CD14-positive monocyte (primary cell): ENCODE data around the gene SPON2. TPM values are rescaled to one million over a fixed set of nuclear protein-coding genes. Genes with fewer than 3 reads are reported as not detected.

ENCODE experiments used
- DNase-seq, 3 donors: peaks; one replicate each; pipeline ENCODE4 v3.0.0-alpha.2; 2011 to 2022
- H2AFZ ChIP-seq: 2 replicates; pipeline ENCODE4 v1.6.0; 2012; ENCODE audit warnings: mild to moderate bottlenecking, low read depth, low read length, inconsistent platforms; ENCODE audit not compliant: insufficient read depth, poor library complexity, severe bottlenecking
- H3K27ac ChIP-seq, 2 donors: 1 replicate in 1 of 2; 2 replicates in 1 of 2; pipeline ENCODE4 v1.5.1; 2012 to 2013; ENCODE audit warnings: low read length in 2 of 2, control low read depth in 1 of 2, inconsistent platforms in 1 of 2, low read depth in 1 of 2, mild to moderate bottlenecking in 1 of 2
- H3K27me3 ChIP-seq, 2 donors: one replicate each; pipeline versions ENCODE4 v1.6.0 to v1.6.1; 2011 to 2013; ENCODE audit warnings: low read length in 2 of 2; ENCODE audit not compliant: control insufficient read depth in 2 of 2, insufficient read depth in 2 of 2
- H3K36me3 ChIP-seq, 2 donors: replicated peaks in 1 of 2; 1 replicate in 1 of 2; 2 replicates in 1 of 2; pipeline versions ENCODE4 v1.5.1 to v1.6.1; 2012 to 2013; ENCODE audit warnings: low read length in 2 of 2, control low read depth in 1 of 2, inconsistent platforms in 1 of 2, mild to moderate bottlenecking in 1 of 2; ENCODE audit not compliant: insufficient read depth in 2 of 2, control insufficient read depth in 1 of 2
- H3K4me1 ChIP-seq, 2 donors: 1 replicate in 1 of 2; 2 replicates in 1 of 2; pipeline versions ENCODE4 v1.5.1 to v1.6.1; 2012 to 2013; ENCODE audit warnings: low read length in 2 of 2, control low read depth in 1 of 2, inconsistent platforms in 1 of 2, mild to moderate bottlenecking in 1 of 2, moderate library complexity in 1 of 2; ENCODE audit not compliant: insufficient read depth in 2 of 2, control insufficient read depth in 1 of 2
- H3K4me2 ChIP-seq: replicated peaks from 2 replicates; pipeline ENCODE3; 2012; ENCODE audit warnings: low read length, moderate library complexity, mild to moderate bottlenecking; ENCODE audit not compliant: poor library complexity, severe bottlenecking; ENCODE audit errors: extremely low read depth
- H3K4me3 ChIP-seq, 3 experiments: fragments of 200-600 bp in 1 of 3; sonication (generic) in 1 of 3; replicated peaks in 1 of 3; 1 replicate in 2 of 3; 2 replicates in 1 of 3; pipeline ENCODE4 v1.5.1; 2011 to 2013; ENCODE audit warnings: low read length in 3 of 3, mild to moderate bottlenecking in 3 of 3, control low read depth in 2 of 3, low read depth in 2 of 3, inconsistent platforms in 1 of 3, moderate library complexity in 1 of 3
- H3K79me2 ChIP-seq: 2 replicates; pipeline ENCODE4 v1.6.0; 2012; ENCODE audit warnings: mild to moderate bottlenecking, control low read depth, inconsistent platforms, low read length, moderate library complexity; ENCODE audit not compliant: insufficient read depth
- H3K9ac ChIP-seq: 2 replicates; pipeline ENCODE4 v1.6.0; 2017; ENCODE audit warnings: low read length, mild to moderate bottlenecking; ENCODE audit not compliant: insufficient read depth, poor library complexity, severe bottlenecking
- H3K9me3 ChIP-seq, 2 donors: replicated peaks in 1 of 2; 1 replicate in 1 of 2; 2 replicates in 1 of 2; pipeline versions ENCODE4 v1.5.1 to v1.6.1; 2012 to 2013; ENCODE audit warnings: low read length in 2 of 2, control low read depth in 1 of 2; ENCODE audit not compliant: control insufficient read depth in 1 of 2, insufficient read depth in 1 of 2
- H4K20me1 ChIP-seq: 2 replicates; pipeline ENCODE4 v1.6.0; 2012; ENCODE audit warnings: mild to moderate bottlenecking, low read length, control low read depth, moderate library complexity; ENCODE audit not compliant: insufficient read depth
- H3K27ac Mint-ChIP-seq, 7 donors: one replicate each; pipeline ENCODE4 v1.8.0; 2020; ENCODE audit warnings: mild to moderate bottlenecking in 7 of 7, mixed read lengths in 7 of 7, moderate library complexity in 6 of 7, inconsistent platforms in 2 of 7
- H3K27me3 Mint-ChIP-seq, 3 donors: one replicate each; pipeline ENCODE4 v1.8.0; 2021 to 2022; ENCODE audit warnings: low read depth in 3 of 3, mild to moderate bottlenecking in 3 of 3, mixed read lengths in 3 of 3, moderate library complexity in 3 of 3, inconsistent platforms in 1 of 3
- H3K36me3 Mint-ChIP-seq, 2 donors: one replicate each; pipeline ENCODE4 v1.8.0; 2020; ENCODE audit warnings: mixed read lengths in 2 of 2, inconsistent platforms in 1 of 2, mild to moderate bottlenecking in 1 of 2
- H3K4me1 Mint-ChIP-seq: one replicate; pipeline ENCODE4 v1.8.0; 2020; ENCODE audit warnings: mild to moderate bottlenecking, mixed read lengths
- H3K4me3 Mint-ChIP-seq, 2 donors: one replicate each; pipeline ENCODE4 v1.8.0; 2020; ENCODE audit warnings: mild to moderate bottlenecking in 2 of 2, mixed read lengths in 2 of 2, moderate library complexity in 1 of 2
- H3K9me3 Mint-ChIP-seq, 7 donors: one replicate each; pipeline ENCODE4 v1.8.0; 2020 to 2022; ENCODE audit warnings: mixed read lengths in 7 of 7, mild to moderate bottlenecking in 6 of 7, moderate library complexity in 6 of 7, inconsistent platforms in 2 of 7
- WGBS: methylation state at CpG from one replicate; pipeline ENCODE4 v1.1.5; 2013; ENCODE audit warnings: missing lambda C conversion rate; ENCODE audit not compliant: insufficient coverage; 5-methylcytosine and 5-hydroxymethylcytosine counted together
- intact Hi-C, 2 donors: fragments of 100-400 bp; cut with micrococcal nuclease; formaldehyde crosslinking; loops; one replicate each; pipeline versions ENCODE4 v1.15.0 to v1.15.1; 2023
- polyA plus RNA-seq, 3 donors: library from polyadenylated mRNA; depleted of rRNA in 1 of 3; unstranded in 2 of 3; stranded (reverse) in 1 of 3; fragments of 300-500 nt in 2 of 3; fragments of >200 nt in 1 of 3; fragmentation: Illumina TruSeq in 2 of 3; gene quantifications; 1 replicate in 2 of 3; 2 replicates in 1 of 3; pipeline ENCODE4 v1.2.3, GENCODE V29; 2012 to 2021
- TF ChIP-seq, protein P1 (sequence below): fragments of 200-600 bp; IDR thresholded peaks from one replicate; pipeline ENCODE4 v1.8.0; 2022; ENCODE audit warnings: antibody characterized with exemption, mild to moderate bottlenecking

SPON2 gene
- polyA plus RNA-seq, 3 donors, result 0.74 to 1.4 (median 0.90) TPM

DNA sequence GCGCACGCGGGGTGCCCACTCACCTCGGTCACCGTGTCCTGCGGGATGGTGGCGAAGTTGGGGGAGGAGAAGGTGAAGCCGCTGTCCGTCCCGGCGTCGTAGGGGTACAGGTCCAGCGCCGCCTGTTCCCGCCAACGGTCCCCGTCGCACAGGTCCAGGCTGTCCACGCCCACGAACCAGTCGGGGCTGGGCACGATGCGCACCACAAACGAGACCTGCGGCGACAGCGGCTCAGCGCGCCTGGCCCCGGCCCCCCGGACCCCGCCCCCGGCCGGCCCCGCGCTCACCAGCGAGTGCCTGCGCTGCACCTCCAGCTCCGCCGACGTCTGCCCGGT, 1.4 kb downstream of the SPON2 start:
- no peaks in the 10 kb centered on the region for H4K20me1 ChIP-seq
- H3K9ac ChIP-seq, result no peak overlapping the region
- DNase-seq, result no peak
- TF ChIP-seq, protein P1, sequence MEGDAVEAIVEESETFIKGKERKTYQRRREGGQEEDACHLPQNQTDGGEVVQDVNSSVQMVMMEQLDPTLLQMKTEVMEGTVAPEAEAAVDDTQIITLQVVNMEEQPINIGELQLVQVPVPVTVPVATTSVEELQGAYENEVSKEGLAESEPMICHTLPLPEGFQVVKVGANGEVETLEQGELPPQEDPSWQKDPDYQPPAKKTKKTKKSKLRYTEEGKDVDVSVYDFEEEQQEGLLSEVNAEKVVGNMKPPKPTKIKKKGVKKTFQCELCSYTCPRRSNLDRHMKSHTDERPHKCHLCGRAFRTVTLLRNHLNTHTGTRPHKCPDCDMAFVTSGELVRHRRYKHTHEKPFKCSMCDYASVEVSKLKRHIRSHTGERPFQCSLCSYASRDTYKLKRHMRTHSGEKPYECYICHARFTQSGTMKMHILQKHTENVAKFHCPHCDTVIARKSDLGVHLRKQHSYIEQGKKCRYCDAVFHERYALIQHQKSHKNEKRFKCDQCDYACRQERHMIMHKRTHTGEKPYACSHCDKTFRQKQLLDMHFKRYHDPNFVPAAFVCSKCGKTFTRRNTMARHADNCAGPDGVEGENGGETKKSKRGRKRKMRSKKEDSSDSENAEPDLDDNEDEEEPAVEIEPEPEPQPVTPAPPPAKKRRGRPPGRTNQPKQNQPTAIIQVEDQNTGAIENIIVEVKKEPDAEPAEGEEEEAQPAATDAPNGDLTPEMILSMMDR, result no peak
- peaks cover 2 to 11% of the 10 kb centered on the region in 2 donors for H3K36me3 Mint-ChIP-seq
- H3K4me2 ChIP-seq, result peak overlapping the region; percentile 77
- H3K4me1 ChIP-seq, result peaks cover 29 to 39% of the 10 kb centered on the region in 2 donors
- peaks cover 0 to 15% (median 2%) of the 10 kb centered on the region in 7 donors for H3K9me3 Mint-ChIP-seq
- H3K4me3 ChIP-seq, result peak overlapping the region in 1 of 3 experiments; percentile 50
- peaks cover 0 to 14% of the 10 kb centered on the region in 2 donors for H3K9me3 ChIP-seq
- peaks cover 47 to 75% (median 72%) of the 10 kb centered on the region in 3 donors for H3K27me3 Mint-ChIP-seq
- peak overlapping the region; percentile 74 to 91 for H3K4me3 Mint-ChIP-seq
- no peak overlapping the region for H3K27ac ChIP-seq
- H3K36me3 ChIP-seq, result no peaks in the 10 kb centered on the region
- H3K4me1 Mint-ChIP-seq, result peaks cover 22% of the 10 kb centered on the region
- WGBS, result 23% methylated on average over 37 of the region's 42 CpGs
- peaks cover 23 to 68% of the 10 kb centered on the region in 2 donors for H3K27me3 ChIP-seq
- no peaks in the 10 kb centered on the region for H3K79me2 ChIP-seq
- no peak overlapping the region for H3K27ac Mint-ChIP-seq
- intact Hi-C loops, result loop anchor here in 1 of 2 donors (5.0 kb wide), 1 partner anchor 39 kb away; no protein-coding TSS in a partner anchor
- H2AFZ ChIP-seq, result peak overlapping the region; percentile 59

DNA sequence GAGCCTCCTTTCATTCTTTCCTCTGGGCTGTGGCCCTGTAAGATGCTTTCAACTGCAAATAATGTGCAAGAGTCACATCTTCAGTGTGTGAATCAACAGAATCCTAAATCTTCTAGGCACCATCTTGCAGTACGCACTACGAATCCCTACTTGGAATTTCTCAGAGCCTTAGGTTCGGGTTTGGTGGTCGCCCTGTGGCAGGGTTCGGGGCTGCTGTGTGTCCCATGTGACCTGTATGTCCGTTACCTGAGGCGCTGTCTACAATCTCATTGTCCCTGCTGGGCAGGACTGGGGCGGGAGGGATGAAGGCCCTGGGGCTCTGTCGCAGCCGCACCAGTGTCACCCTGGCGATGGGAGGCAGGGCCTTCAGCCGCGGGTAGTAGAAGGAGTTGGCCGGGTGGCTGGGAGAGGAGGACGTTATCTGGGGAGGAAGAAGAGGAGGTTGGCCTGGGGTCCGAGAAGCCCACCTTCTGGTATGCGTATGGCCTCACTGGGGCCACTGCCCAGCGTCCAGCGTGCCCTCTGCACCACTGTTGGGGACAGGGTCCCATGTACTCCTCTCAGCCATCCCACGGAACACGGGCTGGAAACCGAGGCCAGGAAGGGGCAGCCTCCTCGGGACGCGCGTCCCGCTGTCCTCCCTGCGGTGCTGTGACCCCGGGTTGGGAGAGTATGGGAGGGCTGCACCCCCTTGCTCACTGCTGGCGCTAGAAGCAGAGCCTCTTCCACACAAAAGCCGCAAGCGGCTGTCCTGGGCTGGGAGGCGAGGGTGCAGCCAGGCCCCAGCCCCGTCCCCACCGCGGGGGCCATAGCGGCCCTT, 2.0 kb downstream of the SPON2 start:
- H3K27me3 ChIP-seq, result peaks cover 23 to 68% of the 10 kb centered on the region in 2 donors
- peaks cover 29 to 39% of the 10 kb centered on the region in 2 donors for H3K4me1 ChIP-seq
- peaks cover 0 to 14% of the 10 kb centered on the region in 2 donors for H3K9me3 ChIP-seq
- DNase-seq, result no peak
- peak overlapping the region; percentile 77 for H3K4me2 ChIP-seq
- Mint-ChIP-seq H3K27ac (no peak overlapping the region), H3K4me1 (peaks cover 22% of the 10 kb centered on the region), H3K36me3 (peaks cover 2 to 11% of the 10 kb centered on the region in 2 donors), H3K4me3 (peak overlapping the region; percentile 34 to 81), H3K9me3 (peaks cover 0 to 15% (median 2%) of the 10 kb centered on the region in 7 donors), H3K27me3 (peaks cover 45 to 73% (median 72%) of the 10 kb centered on the region in 3 donors)
- H3K27ac ChIP-seq, result no peak overlapping the region
- H3K4me3 ChIP-seq, result peak overlapping the region in 1 of 3 experiments; percentile 50
- TF ChIP-seq, protein P1, result no peak
- H3K36me3 ChIP-seq, result no peaks in the 10 kb centered on the region
- WGBS, result 78% methylated on average over 34 of the region's 37 CpGs
- no peak overlapping the region for H3K9ac ChIP-seq
- H3K79me2 ChIP-seq, result no peaks in the 10 kb centered on the region
- H2AFZ ChIP-seq, result no peak overlapping the region
- intact Hi-C loops, result loop anchor here in 1 of 2 donors (5.0 kb wide), 1 partner anchor 38 kb away; no protein-coding TSS in a partner anchor
- H4K20me1 ChIP-seq, result no peaks in the 10 kb centered on the region
